WTC11 (cell line): ENCODE data around the gene DMD. TPM values are rescaled to one million over a fixed set of nuclear protein-coding genes. Genes with fewer than 3 reads are reported as not detected.

ENCODE experiments used
- ATAC-seq: fragments of 200-7000 bp; cut with Tn5 transposase; 2 replicates; pipeline ENCODE4 v1.10.0; 2021; ENCODE audit warnings: mild to moderate bottlenecking, moderate library complexity
- CTCF ChIA-PET: fragments of 300-600 bp; sonication (Branson Sonifier 250); formaldehyde crosslinking; loops from one replicate; lab custom pipeline; 2021; ENCODE audit warnings: antibody characterized with exemption; lab: Charles Lee
- POLR2A ChIA-PET: fragments of 350-600 bp; sonication (Branson Sonifier 250); formaldehyde crosslinking; loops from one replicate; lab custom pipeline; 2021; ENCODE audit warnings: antibody characterized with exemption; lab: Charles Lee
- DNase-seq: peaks from one replicate; pipeline ENCODE4 v3.0.0; 2021; ENCODE audit warnings: low spot score
- H3K27ac Mint-ChIP-seq: 2 replicates; pipeline ENCODE4 v1.8.0; 2021; ENCODE audit warnings: mixed read lengths
- H3K27me3 Mint-ChIP-seq: 2 replicates; pipeline ENCODE4 v1.8.0; 2021; ENCODE audit warnings: low read depth, mild to moderate bottlenecking, moderate library complexity, mixed read lengths
- H3K36me3 Mint-ChIP-seq: 2 replicates; pipeline ENCODE4 v1.8.0; 2021; ENCODE audit warnings: mixed read lengths
- H3K4me1 Mint-ChIP-seq: 2 replicates; pipeline ENCODE4 v1.8.0; 2022; ENCODE audit warnings: mixed read lengths
- H3K4me3 Mint-ChIP-seq: 2 replicates; pipeline ENCODE4 v1.8.0; 2021; ENCODE audit warnings: mild to moderate bottlenecking, moderate library complexity, mixed read lengths
- H3K9me3 Mint-ChIP-seq: 2 replicates; pipeline ENCODE4 v1.8.0; 2021; ENCODE audit warnings: mixed read lengths
- ATF1 ChIP-seq: sonication (generic); formaldehyde crosslinking; IDR thresholded peaks from 2 replicates; pipeline ENCODE4 v1.8.1; 2023; ENCODE audit warnings: mild to moderate bottlenecking, moderate library complexity, missing genetic modification reagents
- ATF6 ChIP-seq: sonication (generic); formaldehyde crosslinking; IDR thresholded peaks from 2 replicates; pipeline ENCODE4 v1.8.1; 2023; ENCODE audit warnings: mild to moderate bottlenecking, missing genetic modification reagents
- CREB1 ChIP-seq: sonication (generic); formaldehyde crosslinking; IDR thresholded peaks from 2 replicates; pipeline ENCODE4 v1.8.0; 2023; ENCODE audit warnings: mild to moderate bottlenecking, missing genetic modification reagents
- E2F1 ChIP-seq: sonication (generic); formaldehyde crosslinking; IDR thresholded peaks from 2 replicates; pipeline ENCODE4 v1.8.0; 2022; ENCODE audit warnings: mild to moderate bottlenecking, missing genetic modification reagents
- E2F5 ChIP-seq: sonication (generic); formaldehyde crosslinking; IDR thresholded peaks from 2 replicates; pipeline ENCODE4 v1.8.1; 2022; ENCODE audit warnings: mild to moderate bottlenecking, moderate library complexity, missing genetic modification reagents
- KAT7 ChIP-seq: sonication (generic); formaldehyde crosslinking; IDR thresholded peaks from 2 replicates; pipeline ENCODE4 v1.8.1; 2023; ENCODE audit warnings: missing genetic modification reagents, mild to moderate bottlenecking, borderline replicate concordance
- MLX ChIP-seq: sonication (generic); formaldehyde crosslinking; IDR thresholded peaks from 2 replicates; pipeline ENCODE4 v1.8.1; 2023; ENCODE audit warnings: mild to moderate bottlenecking, missing genetic modification reagents, moderate library complexity
- MYBL2 ChIP-seq: sonication (generic); formaldehyde crosslinking; IDR thresholded peaks from 2 replicates; pipeline ENCODE4 v1.8.1; 2023; ENCODE audit warnings: mild to moderate bottlenecking, moderate library complexity, missing genetic modification reagents
- NR3C1 ChIP-seq: sonication (generic); formaldehyde crosslinking; conservative IDR thresholded peaks from 2 replicates; pipeline ENCODE4 v1.8.1; 2023; ENCODE audit warnings: low read depth, mild to moderate bottlenecking, missing genetic modification reagents
- SMAD3 ChIP-seq: sonication (generic); formaldehyde crosslinking; IDR thresholded peaks from 2 replicates; pipeline ENCODE4 v1.8.0; 2022; ENCODE audit warnings: missing genetic modification reagents, mild to moderate bottlenecking, borderline replicate concordance
- SP1 ChIP-seq: sonication (generic); formaldehyde crosslinking; conservative IDR thresholded peaks from 2 replicates; pipeline ENCODE4 v1.8.1; 2022; ENCODE audit warnings: missing genetic modification reagents
- TEAD1 ChIP-seq: sonication (generic); formaldehyde crosslinking; IDR thresholded peaks from 2 replicates; pipeline ENCODE4 v1.8.0; 2022; ENCODE audit warnings: mild to moderate bottlenecking, missing genetic modification reagents
- TEAD4 ChIP-seq: sonication (generic); formaldehyde crosslinking; IDR thresholded peaks from 2 replicates; pipeline ENCODE4 v1.8.0; 2022; ENCODE audit warnings: mild to moderate bottlenecking, missing genetic modification reagents
- TP53 ChIP-seq: sonication (generic); formaldehyde crosslinking; IDR thresholded peaks from 2 replicates; pipeline ENCODE4 v1.8.1; 2023; ENCODE audit warnings: mild to moderate bottlenecking, missing genetic modification reagents
- ZBTB43 ChIP-seq: sonication (generic); formaldehyde crosslinking; IDR thresholded peaks from 2 replicates; pipeline ENCODE4 v1.8.1; 2023; ENCODE audit warnings: mild to moderate bottlenecking, missing genetic modification reagents
- ZNF263 ChIP-seq: sonication (generic); formaldehyde crosslinking; IDR thresholded peaks from 2 replicates; pipeline ENCODE4 v1.8.1; 2022; ENCODE audit warnings: low read depth, mild to moderate bottlenecking, moderate library complexity, missing genetic modification reagents
- ZNF396 ChIP-seq: fragments of 250-450 bp; sonication (Bioruptor Pico); IDR thresholded peaks from 2 replicates; pipeline ENCODE4 v1.8.0; 2021; ENCODE audit warnings: mild to moderate bottlenecking, moderate library complexity, borderline replicate concordance
- ZNF416 ChIP-seq: fragments of 250-450 bp; sonication (Bioruptor Pico); IDR thresholded peaks from 2 replicates; pipeline ENCODE4 v1.9.0; 2021; ENCODE audit warnings: mild to moderate bottlenecking, inconsistent platforms
- ZNF671 ChIP-seq: fragments of 250-450 bp; sonication (Bioruptor Pico); IDR thresholded peaks from 2 replicates; pipeline ENCODE4 v1.8.0; 2021; ENCODE audit warnings: mild to moderate bottlenecking
- total RNA-seq: library from RNA; stranded (reverse); gene quantifications from 3 replicates; pipeline ENCODE4 v1.2.3, GENCODE V29; 2021

DMD gene
- total RNA-seq, 1 experiment from 2014 or later, result 9.1 TPM

GRCh38 chrX:31436424-31436823 lies 1774.9 kb downstream of the DMD start:
- CTCF ChIA-PET, result no interaction called here
- H3K9me3 Mint-ChIP-seq, result no peaks in the 10 kb centered on the region
- H3K27ac Mint-ChIP-seq, result no peak overlapping the region
- POLR2A ChIA-PET, result interaction anchor here (0.7 kb wide), 1 partner anchor 1559 kb away, joined by 3 read pairs; no protein-coding TSS in a partner anchor
- no peaks in the 10 kb centered on the region for H3K27me3 Mint-ChIP-seq
- DNase-seq, result no peak
- no peak overlapping the region for H3K4me3 Mint-ChIP-seq
- peaks cover 11% of the 10 kb centered on the region for H3K4me1 Mint-ChIP-seq
- no peak for TF ChIP-seq E2F1 (CRISPR knock-in tag)
- TF ChIP-seq ATF1, result no peak
- no peak for TF ChIP-seq CREB1 (CRISPR knock-in tag)
- TF ChIP-seq MLX (CRISPR knock-in tag), result no peak
- TF ChIP-seq SMAD3 (CRISPR knock-in tag), result no peak
- TF ChIP-seq NR3C1, result no peak
- no peak for TF ChIP-seq ZNF416 (CRISPR knock-in tag)
- no peak for TF ChIP-seq ZBTB43
- no peak for TF ChIP-seq KAT7 (CRISPR knock-in tag)
- no peak for TF ChIP-seq ZNF396 (CRISPR knock-in tag)
- no peak for TF ChIP-seq TP53 (CRISPR knock-in tag)
- TF ChIP-seq TEAD4 (CRISPR knock-in tag), result no peak
- TF ChIP-seq E2F5 (CRISPR knock-in tag), result no peak
- no peak for TF ChIP-seq MYBL2
- no peak for TF ChIP-seq TEAD1 (CRISPR knock-in tag)
- TF ChIP-seq SP1 (CRISPR knock-in tag), result no peak
- TF ChIP-seq, all 79 proteins: peak for 0
- ATAC-seq, result no peak
- no peaks in the 10 kb centered on the region for H3K36me3 Mint-ChIP-seq

GRCh38 chrX:31435592-31435991 lies 1775.8 kb downstream of the DMD start:
- H3K4me3 Mint-ChIP-seq, result peak overlapping the region; percentile 12; the same call in 1 of the 2 replicates
- ChIA-PET POLR2A (interaction anchor here (0.6 kb wide), 1 partner anchor 132 kb away, joined by 3 read pairs; no protein-coding TSS in a partner anchor), CTCF (no interaction called here)
- ATAC-seq (peak; percentile 99), DNase-seq (peak; percentile 71)
- TF ChIP-seq ZNF671 (no peak), ATF6 (CRISPR knock-in tag) (no peak), ZNF263 (CRISPR knock-in tag) (no peak), ZBTB43 (no peak), ZNF396 (CRISPR knock-in tag) (no peak)
- peak overlapping the region; percentile 41; the same call in 1 of the 2 replicates for H3K27ac Mint-ChIP-seq
- H3K4me1 Mint-ChIP-seq, result peaks cover 11% of the 10 kb centered on the region
- no peaks in the 10 kb centered on the region for H3K36me3 Mint-ChIP-seq
- H3K9me3 Mint-ChIP-seq, result no peaks in the 10 kb centered on the region
- no peaks in the 10 kb centered on the region for H3K27me3 Mint-ChIP-seq
